HG03469 (cell line): Measurements from ENCODE around the gene AHNAK2.

ENCODE experiments used
- ATAC-seq: cut with Tn5 transposase; IDR thresholded peaks from one replicate; pipeline ENCODE4 v1.9.1; 2021; ENCODE audit warnings: mild to moderate bottlenecking, moderate library complexity, moderate number of reproducible peaks; ENCODE audit not compliant: unreplicated experiment

AHNAK2 gene

GRCh38 chr14:104889375-104889757, 88.8 kb downstream of the AHNAK2 start:
- no peak for ATAC-seq

GRCh38 chr14:104888489-104889374, 89.4 kb downstream of the AHNAK2 start:
- ATAC-seq = no peak

GRCh38 chr14:104887623-104888488, 90.3 kb downstream of the AHNAK2 start:
- no peak for ATAC-seq
